SU-DHL-6 (cell line): ENCODE data around the gene TMEM233.

ENCODE experiments used
- CTCF ChIP-seq: fragments of 200-600 bp; sonication (generic); IDR thresholded peaks from one replicate; pipeline ENCODE4 v1.5.1; 2017; ENCODE audit warnings: antibody characterized with exemption, mild to moderate bottlenecking, low read length, moderate library complexity; ENCODE audit not compliant: insufficient read depth, poor library complexity, severe bottlenecking
- EZH2phosphoT487 ChIP-seq: fragments of 200-600 bp; sonication (generic), shearing (Covaris generic); conservative IDR thresholded peaks from 2 replicates; pipeline ENCODE4 v1.6.1; 2018; ENCODE audit warnings: mild to moderate bottlenecking, antibody characterized with exemption, low read length, moderate library complexity, mixed read lengths

- TF ChIP-seq CTCF, result no peak
- TF ChIP-seq EZH2phosphoT487, result no peak
These were observed 80.1 kb downstream of the TMEM233 start for GRCh38 chr12:119673634-119674033.
